LNCaP clone FGC (cell line): ENCODE results near the gene CETN2.
A peak's percentile ranks its signal among the peaks of the same experiment; 100 is the strongest.

Experiments used
- DNase-seq: peaks from one replicate; pipeline ENCODE4 v3.0.0-alpha.2; 2011; ENCODE audit warnings: low read depth
- H3K4me3 ChIP-seq: 2 replicates; pipeline ENCODE4 v1.5.1; 2011; ENCODE audit warnings: mild to moderate bottlenecking, low read depth, low read length, control low read depth
- TF ChIP-seq, protein P1 (sequence below): IDR thresholded peaks from 2 replicates; pipeline ENCODE4 v1.5.1; 2012; ENCODE audit warnings: mild to moderate bottlenecking; ENCODE audit not compliant: control insufficient read depth, insufficient read depth; ENCODE audit errors: extremely low read depth

Gene CETN2

DNA sequence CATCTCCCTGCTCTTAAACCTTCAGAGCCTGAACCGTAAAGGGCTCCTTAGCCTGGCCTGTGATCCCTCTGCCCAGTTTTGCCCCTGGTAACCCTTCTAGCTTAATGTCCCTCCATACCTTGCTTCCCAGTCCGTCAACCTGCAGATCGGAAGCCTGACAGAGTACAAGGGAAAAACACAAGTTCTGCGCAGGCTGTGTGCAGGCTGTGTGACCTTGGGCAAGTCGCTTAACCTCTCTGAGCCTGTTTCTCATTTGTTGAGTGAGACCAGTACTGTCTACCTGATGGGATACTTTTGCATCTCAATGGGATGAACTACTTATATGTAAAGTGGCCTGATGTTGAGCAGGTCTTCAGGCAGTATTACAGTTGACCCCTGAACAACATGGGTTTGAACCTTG lies 2.0 kb upstream of the CETN2 start:
- no peak for DNase-seq
- H3K4me3 ChIP-seq = no peak overlapping the region
- TF ChIP-seq, protein P1, sequence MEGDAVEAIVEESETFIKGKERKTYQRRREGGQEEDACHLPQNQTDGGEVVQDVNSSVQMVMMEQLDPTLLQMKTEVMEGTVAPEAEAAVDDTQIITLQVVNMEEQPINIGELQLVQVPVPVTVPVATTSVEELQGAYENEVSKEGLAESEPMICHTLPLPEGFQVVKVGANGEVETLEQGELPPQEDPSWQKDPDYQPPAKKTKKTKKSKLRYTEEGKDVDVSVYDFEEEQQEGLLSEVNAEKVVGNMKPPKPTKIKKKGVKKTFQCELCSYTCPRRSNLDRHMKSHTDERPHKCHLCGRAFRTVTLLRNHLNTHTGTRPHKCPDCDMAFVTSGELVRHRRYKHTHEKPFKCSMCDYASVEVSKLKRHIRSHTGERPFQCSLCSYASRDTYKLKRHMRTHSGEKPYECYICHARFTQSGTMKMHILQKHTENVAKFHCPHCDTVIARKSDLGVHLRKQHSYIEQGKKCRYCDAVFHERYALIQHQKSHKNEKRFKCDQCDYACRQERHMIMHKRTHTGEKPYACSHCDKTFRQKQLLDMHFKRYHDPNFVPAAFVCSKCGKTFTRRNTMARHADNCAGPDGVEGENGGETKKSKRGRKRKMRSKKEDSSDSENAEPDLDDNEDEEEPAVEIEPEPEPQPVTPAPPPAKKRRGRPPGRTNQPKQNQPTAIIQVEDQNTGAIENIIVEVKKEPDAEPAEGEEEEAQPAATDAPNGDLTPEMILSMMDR = no peak

DNA sequence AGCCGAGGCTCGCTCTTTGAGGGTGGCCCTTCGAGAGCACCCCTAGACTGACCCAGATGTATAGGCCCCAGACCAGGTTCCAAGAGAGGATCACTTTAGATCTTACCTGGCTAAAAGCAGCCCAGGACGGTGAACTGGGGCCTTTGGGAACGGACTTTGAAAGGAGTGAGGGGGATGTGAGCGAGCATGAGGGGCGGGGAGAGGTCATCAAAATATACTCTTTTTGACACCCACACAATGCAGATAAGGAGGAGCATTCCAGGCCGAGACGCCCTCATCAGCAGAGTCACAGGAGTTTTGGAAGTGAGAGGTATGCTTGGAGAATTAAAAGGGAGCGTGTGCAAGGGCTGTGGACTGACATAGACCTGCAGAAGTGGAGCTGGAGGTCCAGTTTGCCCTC lies 834 bp upstream of the CETN2 start:
- DNase-seq = no peak
- TF ChIP-seq, protein P1 = no peak
- H3K4me3 ChIP-seq = peak overlapping the region; percentile 71

DNA sequence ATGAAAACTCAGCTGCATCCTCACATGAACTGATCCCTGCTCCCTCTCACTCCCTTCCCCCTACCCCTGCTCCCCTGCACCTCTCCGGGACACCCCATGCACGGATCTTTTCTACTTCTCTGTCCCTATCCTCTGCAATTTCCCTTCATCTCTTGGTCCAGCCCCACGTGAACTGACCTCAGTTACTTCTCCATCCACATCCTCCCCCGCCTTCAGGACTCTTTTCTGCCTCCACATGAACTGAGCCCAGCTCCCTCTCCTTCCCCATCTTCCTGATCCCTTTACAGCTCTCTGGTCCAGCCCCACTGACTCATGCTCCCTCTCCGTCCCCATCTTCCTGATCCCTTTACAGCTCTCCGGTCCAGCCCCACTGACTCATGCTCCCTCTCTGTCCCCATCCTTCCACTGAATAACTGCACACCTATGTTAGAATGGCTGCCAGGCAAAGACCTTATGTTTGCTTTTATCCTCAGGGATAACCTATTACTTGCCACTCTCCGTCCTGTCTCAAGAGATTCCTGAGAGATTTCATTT lies 5.6 kb downstream of the CETN2 start:
- no peak for DNase-seq
- H3K4me3 ChIP-seq = no peak overlapping the region
- TF ChIP-seq, protein P1 = no peak

DNA sequence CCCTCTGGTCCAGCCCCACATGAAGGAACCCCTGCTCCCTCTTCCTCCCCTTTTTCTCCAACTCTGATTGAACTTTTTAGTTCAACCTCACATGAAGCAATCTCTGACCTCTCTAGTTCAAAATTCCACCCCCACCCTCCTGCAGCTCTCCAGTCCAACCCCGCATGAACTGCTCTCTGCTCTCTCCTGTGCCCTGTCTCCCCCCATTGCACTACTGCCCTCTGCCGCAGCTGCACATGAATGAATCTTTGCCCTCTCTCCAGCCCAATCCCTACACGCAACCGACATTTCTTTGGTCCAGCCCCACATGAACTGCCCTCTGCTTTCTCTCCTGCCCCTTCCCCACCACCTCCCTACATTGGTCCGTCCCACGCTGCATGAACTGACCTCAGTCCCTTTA lies 6.9 kb downstream of the CETN2 start:
- no peak overlapping the region for H3K4me3 ChIP-seq
- TF ChIP-seq, protein P1 = no peak
- DNase-seq = no peak

DNA sequence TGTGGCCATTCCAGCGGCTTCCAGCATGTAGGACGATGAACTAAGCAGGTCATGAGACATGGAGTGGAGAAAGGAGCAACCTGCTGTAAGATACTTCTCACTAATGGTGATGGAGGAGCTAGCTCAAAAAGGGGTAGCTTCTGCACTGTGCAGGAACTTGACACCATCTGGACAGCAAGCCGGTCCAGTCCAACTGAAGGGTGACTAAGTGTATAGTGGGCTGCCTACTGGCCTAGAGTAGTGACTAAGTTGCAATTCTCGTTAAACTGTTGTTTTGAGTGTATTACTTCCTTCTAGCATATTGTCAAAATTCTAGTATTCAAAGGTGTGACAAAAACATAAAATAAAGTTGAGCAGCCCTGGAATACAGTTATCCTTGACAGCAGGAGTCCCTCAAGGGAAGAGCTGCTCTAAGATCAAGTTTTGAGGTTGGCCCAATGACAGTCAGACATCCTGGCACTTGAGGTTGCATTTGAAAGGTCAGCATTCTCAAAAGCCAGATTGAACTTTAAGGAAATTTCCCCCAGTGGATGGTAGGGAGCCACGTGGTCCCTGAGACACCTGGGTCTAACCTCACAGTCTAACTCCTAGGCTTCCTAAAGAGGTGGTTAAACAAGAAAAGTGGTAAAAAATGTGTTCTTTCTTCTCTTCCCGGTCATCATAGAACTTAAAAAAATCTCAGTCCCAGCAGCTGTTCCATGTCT lies 8.0 kb downstream of the CETN2 start:
- H3K4me3 ChIP-seq = no peak overlapping the region
- TF ChIP-seq, protein P1 = no peak
- no peak for DNase-seq

DNA sequence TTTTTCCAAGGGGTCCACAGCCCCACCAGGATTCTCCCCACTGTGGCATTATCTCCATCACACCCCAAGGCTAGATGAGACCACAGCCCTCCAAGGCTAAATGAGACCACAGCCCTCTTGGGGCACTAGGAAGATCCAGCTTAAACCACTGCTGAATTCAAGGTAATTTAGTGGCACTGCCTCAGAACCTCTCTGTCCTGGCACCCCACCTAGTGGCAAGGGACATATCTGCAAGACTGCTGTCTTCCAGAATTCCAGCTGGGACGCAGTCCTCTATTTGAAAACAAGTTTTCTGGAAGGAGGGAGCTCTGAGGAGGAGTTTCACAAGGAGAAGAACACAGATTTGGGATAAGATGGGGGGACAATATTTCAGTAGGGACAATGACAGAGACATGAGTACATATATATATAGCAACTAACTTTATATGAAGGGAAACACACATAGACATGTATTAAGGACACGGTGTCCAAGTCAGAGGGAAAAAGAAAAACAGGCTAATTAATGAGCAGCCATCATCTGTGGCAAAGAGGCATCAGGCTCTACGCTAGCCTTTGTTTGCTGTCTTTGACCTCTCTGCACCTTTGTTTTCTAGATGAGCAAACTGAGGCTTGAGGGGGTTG lies 9.3 kb downstream of the CETN2 start:
- H3K4me3 ChIP-seq = no peak overlapping the region
- DNase-seq = peak; percentile 8
- TF ChIP-seq, protein P1 = peak; percentile 78
